NOMO-1 (cell line): ENCODE data around the gene TLR6.

ENCODE experiments used
- DNase-seq, 2 experiments: peaks; one replicate each; lab custom pipeline; 2025; ENCODE audit not compliant: unreplicated experiment in 2 of 2; lab: John Stamatoyannopoulos, UW

The TLR6 gene

DNA sequence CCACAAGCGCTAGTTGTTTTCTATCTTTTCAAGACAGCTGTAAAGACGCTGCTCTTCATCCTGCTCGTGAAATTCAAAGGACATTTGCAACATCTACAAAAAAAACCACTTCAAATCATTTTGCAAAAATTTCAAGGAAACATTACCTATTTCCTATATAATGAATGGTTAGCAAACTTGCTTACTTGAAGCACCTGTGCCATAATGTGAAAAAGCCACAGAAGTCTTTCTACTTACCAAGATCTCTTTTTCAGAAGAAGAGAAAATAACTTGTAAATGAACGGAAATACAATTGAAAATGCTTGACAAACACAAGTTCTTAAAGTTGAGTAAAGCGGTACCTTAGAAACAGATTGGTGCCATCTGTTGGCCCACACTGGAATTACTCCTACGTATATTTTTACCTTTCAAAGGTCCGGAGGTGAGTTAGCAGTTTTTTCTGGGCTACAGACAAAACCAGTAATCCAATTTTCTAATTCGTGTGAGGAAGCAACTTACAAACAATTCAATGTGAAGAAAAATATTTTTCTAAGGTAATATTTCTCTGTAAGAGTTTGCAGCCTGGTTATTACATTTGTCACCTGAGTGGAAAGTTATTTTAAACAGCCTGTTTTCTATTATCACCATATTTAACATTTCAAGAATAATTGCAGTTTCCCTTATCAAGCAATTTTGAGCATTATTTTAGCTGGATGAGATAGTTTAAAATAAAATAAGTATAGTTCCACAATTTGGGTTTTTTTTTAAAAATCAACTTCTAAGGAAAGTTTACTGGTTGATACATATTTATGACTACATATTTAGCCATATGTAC is at the start of gene TLR6:
TLR6 (minus strand) TSS at position 294 of the 814 bp plus-strand sequence. CDS start 27,344 bp downstream, outside the sequence.
- DNase-seq, result peak; percentile 62 to 87

- DNase-seq, result no peak
Measured at GRCh38 chr4:38905652-38906385, 49.2 kb upstream of the TLR6 start.

DNA sequence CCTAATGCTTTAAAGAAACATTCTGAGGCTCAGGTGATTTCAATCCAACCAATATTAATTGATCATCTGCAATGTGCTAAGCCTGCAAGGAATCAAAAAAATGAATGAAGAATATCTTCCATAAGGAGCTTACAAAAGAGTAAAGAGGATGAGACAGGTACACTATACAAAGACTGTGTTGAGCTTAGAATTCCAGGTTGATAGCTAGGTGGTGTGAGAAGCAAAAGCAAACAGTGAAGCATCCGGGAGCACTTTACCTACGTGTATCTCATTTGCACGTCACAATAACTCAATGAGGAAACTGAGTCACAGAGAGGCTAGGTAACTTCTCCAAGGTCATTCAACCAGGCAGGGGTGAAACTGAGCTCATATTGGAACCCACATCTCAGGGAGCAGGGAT is 48.1 kb upstream of the TLR6 start:
- no peak for DNase-seq

- no peak for DNase-seq
Measured at GRCh38 chr4:38904090-38904666, 47.6 kb upstream of the TLR6 start.

GRCh38 chr4:38902695-38903094 is 46.1 kb upstream of the TLR6 start:
- peak in 1 of 2 experiments; percentile 58 for DNase-seq

- DNase-seq, result no peak
Measured at GRCh38 chr4:38902221-38902620, 45.6 kb upstream of the TLR6 start.

DNA sequence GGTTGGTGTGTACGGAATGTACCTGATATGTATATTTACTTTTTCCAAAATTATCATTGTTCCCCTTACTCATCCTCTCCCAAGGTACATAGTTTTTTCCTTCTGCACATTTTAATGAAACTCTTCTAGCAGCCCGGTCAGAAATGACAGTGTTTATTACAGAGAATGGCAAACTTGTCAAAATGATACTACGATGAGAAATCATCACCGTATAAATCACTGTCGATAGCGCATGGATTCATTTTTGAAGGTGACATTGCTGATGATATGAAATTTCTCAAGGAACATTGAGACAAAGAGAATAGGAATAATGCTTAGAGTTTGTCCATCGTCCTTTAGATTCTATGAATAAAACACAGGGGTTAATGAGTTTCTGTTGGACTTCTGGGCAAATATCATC is 41.6 kb upstream of the TLR6 start:
- DNase-seq, result no peak

DNA sequence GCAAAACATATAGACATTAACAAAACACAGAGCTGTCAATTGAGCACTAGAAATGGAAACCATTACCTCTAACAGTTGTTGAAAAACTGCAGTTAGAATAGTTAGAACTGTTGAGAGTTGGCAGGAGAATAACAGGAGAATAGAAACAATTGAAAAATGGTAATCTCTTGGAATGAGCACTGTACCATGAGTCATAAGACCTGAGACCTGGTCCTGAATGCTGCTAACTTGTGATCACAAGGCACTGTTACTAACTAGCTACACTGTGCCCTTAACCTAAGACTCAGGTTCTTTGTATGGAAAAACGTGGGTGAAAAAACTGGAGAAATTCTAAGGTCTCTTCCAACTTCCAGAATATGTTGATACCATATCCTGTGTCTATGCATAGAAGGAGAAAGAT is 40.3 kb upstream of the TLR6 start:
- DNase-seq, result no peak

DNA sequence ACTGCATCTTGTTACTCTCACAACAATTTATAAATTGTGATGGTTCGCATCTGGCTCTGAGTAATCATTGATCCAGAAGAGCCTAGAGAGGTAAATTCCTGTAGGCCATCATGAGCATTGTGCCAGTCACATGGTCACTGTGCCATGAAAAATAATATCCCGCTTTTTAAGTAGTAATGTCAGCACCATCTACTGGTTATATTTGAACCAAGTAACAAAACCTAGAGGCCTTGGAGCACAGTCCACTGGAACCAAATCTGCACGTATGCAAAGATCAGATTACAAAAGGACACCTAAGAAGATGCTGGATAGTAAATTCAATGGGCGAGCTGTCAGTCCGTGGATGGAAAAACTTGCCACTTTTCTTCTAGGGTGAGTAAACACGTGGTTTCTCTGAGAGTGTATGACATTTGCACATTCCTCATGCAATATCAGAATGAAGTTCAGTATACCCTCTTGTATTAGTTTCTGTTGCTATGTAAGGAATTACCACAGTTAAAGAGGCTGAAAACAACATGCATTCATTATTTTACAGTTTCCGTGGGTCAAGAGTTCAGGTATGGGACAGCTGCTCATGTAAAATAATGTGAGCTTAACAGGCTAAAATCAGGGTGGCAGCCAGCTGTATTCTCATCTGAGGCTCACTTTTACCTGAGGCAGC is 37.8 kb upstream of the TLR6 start:
- no peak for DNase-seq

GRCh38 chr4:38891051-38891983 is 34.7 kb upstream of the TLR6 start:
- no peak for DNase-seq

- peak in 1 of 2 experiments; percentile 30 for DNase-seq
Measured at GRCh38 chr4:38889143-38889542, 32.5 kb upstream of the TLR6 start.

GRCh38 chr4:38884254-38884653 is 27.6 kb upstream of the TLR6 start:
- DNase-seq, result no peak

DNA sequence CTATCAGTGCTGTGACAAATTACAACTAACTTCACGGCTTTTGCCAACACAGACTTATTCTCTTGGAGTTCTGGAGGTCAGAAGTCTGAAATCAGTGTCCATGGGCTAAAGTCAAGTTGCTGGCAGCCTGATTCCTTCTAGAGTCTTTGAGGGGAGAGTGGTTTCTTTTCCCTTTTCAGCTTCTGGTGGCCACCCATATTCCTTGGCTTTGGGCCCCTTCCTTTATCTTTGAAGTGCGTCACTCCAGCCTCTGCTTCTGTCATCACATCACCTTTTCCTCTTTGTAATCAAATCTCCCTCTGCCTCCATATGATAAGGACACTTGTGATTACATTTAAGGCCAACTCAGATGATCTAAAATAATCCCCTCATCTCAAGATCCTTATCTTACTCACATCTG is 20.0 kb upstream of the TLR6 start:
- no peak for DNase-seq

DNA sequence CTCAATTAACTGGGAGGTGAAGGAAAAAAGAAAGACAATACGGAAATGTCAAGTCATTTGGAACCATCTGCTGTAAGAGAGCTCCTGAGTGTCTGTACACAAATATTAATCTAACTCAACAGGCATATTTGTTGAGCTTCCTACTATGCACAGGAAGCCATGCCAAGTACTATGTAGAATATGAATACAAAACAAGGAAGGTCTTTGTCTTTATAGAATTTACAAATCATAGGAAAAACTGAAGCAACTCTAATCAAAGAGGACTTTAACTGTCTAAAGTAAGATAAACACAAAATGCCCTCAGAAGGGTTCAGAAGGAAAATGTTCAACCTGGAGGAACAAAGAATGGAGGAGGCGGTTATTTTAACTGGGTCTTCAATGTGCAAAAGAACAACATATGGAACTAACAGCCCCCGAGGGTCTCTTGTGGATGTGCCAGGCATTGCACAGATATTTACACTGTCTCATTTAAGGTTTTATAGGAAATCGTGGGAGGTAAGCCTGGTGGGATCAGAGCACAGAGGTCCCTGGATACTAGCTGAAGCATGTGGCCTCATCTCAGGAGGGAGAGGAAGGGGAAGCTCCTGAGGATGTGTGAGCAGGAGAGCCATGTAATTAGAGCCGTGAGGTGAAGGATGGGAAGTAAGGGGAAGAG is 16.8 kb upstream of the TLR6 start:
- peak in 1 of 2 experiments; percentile 2 for DNase-seq

DNA sequence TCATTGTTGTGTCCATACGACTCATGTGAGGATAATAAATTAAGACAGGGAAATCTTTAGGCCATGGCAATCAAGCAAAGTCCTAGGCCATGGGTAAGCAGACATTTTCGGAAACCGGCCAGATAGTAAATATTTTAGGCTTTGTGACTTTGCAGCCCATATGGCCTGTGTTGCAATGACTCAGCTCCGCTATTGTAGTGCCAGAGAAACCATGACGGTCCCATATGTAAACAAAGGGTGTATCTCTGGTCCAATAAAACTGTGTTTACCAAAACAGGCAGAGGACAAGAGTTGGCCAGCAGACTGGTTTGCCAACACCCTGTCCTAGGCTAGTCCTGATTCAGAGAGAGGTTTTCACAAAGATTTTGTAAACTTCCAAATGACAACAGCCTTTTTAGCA is 16.0 kb upstream of the TLR6 start:
- DNase-seq, result no peak

DNA sequence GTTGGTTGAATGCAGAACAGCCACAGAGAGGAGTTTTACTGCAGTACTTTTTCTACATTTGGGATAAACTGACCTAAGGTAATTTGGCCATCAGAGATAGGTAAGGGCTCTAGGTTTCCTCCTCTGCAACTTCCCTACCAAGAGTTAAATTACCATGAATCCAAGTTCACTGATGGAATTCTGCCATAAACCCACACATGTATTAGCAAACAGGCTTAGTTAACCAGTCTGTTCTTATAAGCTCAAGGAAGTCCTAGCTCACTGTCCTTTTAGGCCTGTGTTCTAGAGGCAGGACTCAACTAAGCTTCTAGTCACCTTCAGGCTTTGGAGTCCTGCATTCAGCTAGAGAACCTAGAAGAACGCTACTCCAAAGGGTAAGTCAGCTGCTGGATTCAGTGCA is 15.0 kb upstream of the TLR6 start:
- no peak for DNase-seq

DNA sequence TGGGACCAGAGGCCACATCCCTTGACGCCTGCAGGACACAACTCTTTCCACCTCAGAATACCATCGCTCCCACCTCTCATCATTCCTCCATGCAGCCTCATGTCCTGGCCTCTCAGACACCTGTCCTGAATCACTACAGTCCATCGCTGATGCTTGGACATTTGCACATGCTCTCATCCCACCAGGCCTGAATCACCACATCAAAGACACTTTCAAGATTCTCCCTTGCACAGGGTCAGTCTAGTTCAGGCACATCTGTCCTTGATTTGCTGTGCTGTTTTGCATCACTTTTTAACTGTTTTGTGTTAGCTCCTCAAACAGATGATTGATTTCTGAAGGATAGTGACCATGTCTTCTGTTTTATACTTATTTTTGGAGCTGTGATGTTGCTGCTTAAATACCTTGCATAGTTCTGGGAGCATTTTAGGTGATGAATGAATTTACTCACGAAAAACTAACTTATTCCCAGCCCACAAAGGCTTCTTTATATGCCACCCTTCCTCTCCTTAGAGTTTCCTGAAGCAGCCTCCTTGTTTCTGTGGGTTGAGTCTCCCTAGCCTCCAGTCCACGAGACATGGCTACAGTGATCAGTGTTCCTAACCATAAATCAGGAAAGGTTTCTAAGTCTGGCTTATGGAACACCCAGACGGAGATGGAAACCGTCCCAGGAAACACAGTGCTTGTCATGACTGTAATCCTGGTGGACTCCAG is 13.6 kb upstream of the TLR6 start:
- DNase-seq, result no peak

DNA sequence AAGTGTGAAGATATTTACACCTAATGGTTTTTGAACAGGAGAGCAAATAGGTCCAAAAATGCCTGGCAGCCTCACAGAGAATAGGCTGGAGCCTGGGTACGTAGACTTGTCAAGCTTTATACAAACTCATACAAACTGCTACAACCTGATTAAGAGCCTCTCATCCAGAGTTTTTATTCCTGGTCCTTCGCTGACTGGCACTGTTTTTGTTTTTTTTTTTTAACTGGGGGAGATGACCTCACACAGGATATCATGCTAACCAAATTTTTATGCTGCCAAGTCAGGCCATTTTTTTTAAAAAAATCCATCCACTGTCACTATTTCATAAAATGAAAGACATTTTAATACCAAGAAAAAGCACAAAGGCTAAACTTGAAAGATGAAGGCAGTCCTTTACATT is 12.9 kb upstream of the TLR6 start:
- DNase-seq, result no peak
